Measurements from ENCODE around the gene FOXQ1.

- TF ChIP-seq CTCF (IDR thresholded peaks at IDR 0.05; ENCODE audit: borderline replicate concordance, extremely low read depth, low read length, poor library complexity, severe bottlenecking) (no peak), EZH2 (IDR thresholded peaks at IDR 0.05; ENCODE audit: borderline replicate concordance, low read depth, low read length, severe bottlenecking) (no peak)
Measured at GRCh38 chr6:1329708-1330107, 17.8 kb downstream of the FOXQ1 start.

All from DND-41 (cell line).